Kidney (tissue), 14 donors: Measurements from ENCODE around the gene MAF. TPM values are rescaled to one million over a fixed set of nuclear protein-coding genes. Genes with fewer than 3 reads are reported as not detected.

Experiments
- DNase-seq, 5 donors: peaks; one replicate each; pipeline ENCODE4 v3.0.0-alpha.2; 2013 to 2020
- FAIRE-seq: peaks from 2 replicates; lab custom pipeline; 2012; peaks lifted over from hg19 to GRCh38; lab: Jason Lieb, UNC
- H3K27ac ChIP-seq, 2 donors: one replicate each; pipeline ENCODE4 v1.7.0; 2013; ENCODE audit warnings: low read depth in 2 of 2, low read length in 2 of 2, inconsistent platforms in 1 of 2
- H3K27me3 ChIP-seq: one replicate; pipeline ENCODE4 v1.7.1; 2013; ENCODE audit warnings: low read length, inconsistent platforms; ENCODE audit not compliant: control insufficient read depth, insufficient read depth
- H3K36me3 ChIP-seq, 3 donors: one replicate each; pipeline versions ENCODE4 v1.7.0 to v1.7.1; 2013; ENCODE audit warnings: low read length in 3 of 3, control low read depth in 1 of 3, inconsistent platforms in 1 of 3; ENCODE audit not compliant: insufficient read depth in 3 of 3, control insufficient read depth in 2 of 3
- H3K4me1 ChIP-seq, 3 donors: one replicate each; pipeline versions ENCODE4 v1.7.0 to v1.7.1; 2013; ENCODE audit warnings: low read length in 3 of 3, inconsistent platforms in 1 of 3, low read depth in 1 of 3; ENCODE audit not compliant: control insufficient read depth in 2 of 3, insufficient read depth in 2 of 3
- H3K4me3 ChIP-seq, 3 donors: one replicate each; pipeline versions ENCODE4 v1.7.0 to v1.8.1; 2013; ENCODE audit warnings: low read length in 3 of 3, control low read depth in 1 of 3, inconsistent platforms in 1 of 3
- H3K9ac ChIP-seq, 3 donors: one replicate each; pipeline versions ENCODE4 v1.7.0 to v1.7.1; 2013; ENCODE audit warnings: low read length in 3 of 3, control low read depth in 1 of 3, inconsistent platforms in 1 of 3
- H3K9me3 ChIP-seq, 3 donors: one replicate each; pipeline versions ENCODE4 v1.7.0 to v1.7.1; 2013; ENCODE audit warnings: low read length in 3 of 3, control low read depth in 1 of 3, inconsistent platforms in 1 of 3; ENCODE audit not compliant: control insufficient read depth in 2 of 3, insufficient read depth in 1 of 3
- CTCF ChIP-seq: IDR thresholded peaks from 3 replicates; pipeline ENCODE4 v1.5.1; 2012; ENCODE audit warnings: mild to moderate bottlenecking, moderate library complexity, borderline replicate concordance; ENCODE audit not compliant: insufficient read depth; ENCODE audit errors: extremely low read depth
- intact Hi-C: fragments of 100-400 bp; cut with DNase I; formaldehyde crosslinking; loops from one replicate; pipeline ENCODE4 v1.11.1; 2022
- polyA plus RNA-seq: library from polyadenylated mRNA; stranded (reverse); fragments of 350-450 nt; fragmentation: Illumina TruSeq; extraction: RNeasy Lipid Tissue Mini Kit (QIAGEN cat#74804); gene quantifications from one replicate; pipeline ENCODE4 v1.2.3, GENCODE V29; 2014; ENCODE audit warnings: low read depth, low replicate concordance; ENCODE audit not compliant: insufficient read depth
- total RNA-seq: library from RNA; stranded (reverse); fragmentation: NEBNext Ultra II Directional; extraction: Animal tissue kit (Norgen Biotek cat#: 25700); gene quantifications from one replicate; pipeline ENCODE4 v1.2.1, GENCODE V29; 2021
- donor health status: control.
- donor health status: control.
- donor health status: control.
- donor health status: control.
- donor health status: control.
- donor health status: DM: yes; HTN: yes; CAD: no.
- donor health status: Normal renal cell carcinoma (clear cell type).

The MAF gene
- total and polyA plus RNA-seq, 2 donors from 2014 or later, result 47.1 to 70.1 TPM

- FAIRE-seq, result no peak
Observed at GRCh38 chr16:79628501-79628975, 28.0 kb upstream of the MAF start.

GRCh38 chr16:79627092-79627491 lies 26.6 kb upstream of the MAF start:
- FAIRE-seq, result no peak
- no peaks in the 10 kb centered on the region for H3K36me3 ChIP-seq
- H3K4me1 ChIP-seq, result no peaks in the 10 kb centered on the region
- DNase-seq, result no peak
- H3K4me3 ChIP-seq, result no peak overlapping the region
- no peaks in the 10 kb centered on the region for H3K27me3 ChIP-seq
- intact Hi-C loops, result no loop called here
- H3K9me3 ChIP-seq, result no peaks in the 10 kb centered on the region
- no peak for TF ChIP-seq CTCF
- H3K9ac ChIP-seq, result no peak overlapping the region
- no peak overlapping the region for H3K27ac ChIP-seq

More at GRCh38 chr16:79628501-79628975, 28.0 kb upstream of the MAF start:
- H3K27me3 ChIP-seq, result no peaks in the 10 kb centered on the region
- no peak for TF ChIP-seq CTCF
- H3K9ac ChIP-seq, result no peak overlapping the region
- no peaks in the 10 kb centered on the region for H3K4me1 ChIP-seq
- intact Hi-C loops, result no loop called here
- H3K9me3 ChIP-seq, result no peaks in the 10 kb centered on the region
- no peak overlapping the region for H3K27ac ChIP-seq
- H3K36me3 ChIP-seq, result no peaks in the 10 kb centered on the region
- DNase-seq, result no peak
- no peak overlapping the region for H3K4me3 ChIP-seq

DNA sequence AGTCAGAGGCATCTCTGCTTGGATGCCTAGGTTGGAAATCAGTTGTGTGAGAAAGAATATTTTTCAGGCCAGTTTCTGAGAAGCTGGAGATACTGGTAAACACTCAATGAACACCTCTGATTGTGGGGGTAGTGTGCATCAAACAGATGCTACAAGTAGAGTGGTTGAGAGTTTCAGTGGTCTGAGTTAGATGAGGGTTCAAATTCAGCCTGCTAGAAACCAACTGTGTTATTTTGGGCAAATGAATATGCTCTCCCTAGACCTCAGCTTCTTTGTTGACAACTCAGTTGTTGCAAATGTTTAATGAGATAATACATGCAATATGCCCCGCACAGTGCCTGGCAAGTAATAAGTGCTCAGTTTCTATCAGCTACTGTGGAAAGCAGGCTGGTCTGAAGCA lies 25.2 kb upstream of the MAF start:
- Histone ChIP-seq H3K27me3 (no peaks in the 10 kb centered on the region), H3K36me3 (no peaks in the 10 kb centered on the region), H3K27ac (no peak overlapping the region), H3K9me3 (no peaks in the 10 kb centered on the region), H3K9ac (no peak overlapping the region), H3K4me1 (no peaks in the 10 kb centered on the region), H3K4me3 (no peak overlapping the region)
- DNase-seq (no peak), FAIRE-seq (no peak)
- TF ChIP-seq CTCF, result no peak
- intact Hi-C loops, result no loop called here

- TF ChIP-seq CTCF, result no peak
- no peaks in the 10 kb centered on the region for H3K9me3 ChIP-seq
- no peak overlapping the region for H3K9ac ChIP-seq
- no peak for FAIRE-seq
- intact Hi-C loops, result no loop called here
- no peaks in the 10 kb centered on the region for H3K4me1 ChIP-seq
- no peak overlapping the region for H3K4me3 ChIP-seq
- H3K27me3 ChIP-seq, result no peaks in the 10 kb centered on the region
- no peak for DNase-seq
- no peaks in the 10 kb centered on the region for H3K36me3 ChIP-seq
- H3K27ac ChIP-seq, result no peak overlapping the region
Observed at GRCh38 chr16:79623824-79624223, 23.3 kb upstream of the MAF start.
